Hepatocyte (in vitro differentiated cells): ENCODE data around the gene XPO6. TPM values are rescaled to one million over a fixed set of nuclear protein-coding genes. Genes with fewer than 3 reads are reported as not detected.

Experiments
- DNase-seq: peaks from one replicate; pipeline ENCODE4 v3.0.0-alpha.2; 2016; ENCODE audit warnings: low spot score
- H2AFZ ChIP-seq: fragments of 200-600 bp; sonication (generic); 2 replicates; pipeline ENCODE4 v1.6.0; 2016; ENCODE audit warnings: antibody characterized with exemption, mild to moderate bottlenecking
- H3K27ac ChIP-seq: fragments of 200-600 bp; sonication (generic); 2 replicates; pipeline ENCODE4 v1.5.1; 2016; ENCODE audit warnings: mild to moderate bottlenecking
- H3K27me3 ChIP-seq: fragments of 200-600 bp; sonication (generic); 2 replicates; pipeline ENCODE4 v1.6.1; 2016
- H3K36me3 ChIP-seq: fragments of 200-600 bp; sonication (generic); replicated peaks from 2 replicates; pipeline ENCODE4 v1.5.1; 2016; ENCODE audit warnings: low read depth; ENCODE audit not compliant: insufficient read depth
- H3K4me1 ChIP-seq: fragments of 200-600 bp; sonication (generic); 2 replicates; pipeline ENCODE4 v1.5.1; 2016; ENCODE audit warnings: mild to moderate bottlenecking, moderate library complexity; ENCODE audit not compliant: insufficient read depth
- H3K4me2 ChIP-seq: fragments of 200-600 bp; sonication (generic); 2 replicates; pipeline ENCODE4 v1.6.0; 2016
- H3K4me3 ChIP-seq: fragments of 200-600 bp; sonication (generic); 2 replicates; pipeline ENCODE4 v1.5.1; 2016; ENCODE audit warnings: mild to moderate bottlenecking
- H3K79me2 ChIP-seq: fragments of 200-600 bp; sonication (generic); 2 replicates; pipeline ENCODE4 v1.6.0; 2017; ENCODE audit warnings: mild to moderate bottlenecking
- H3K9me2 ChIP-seq: fragments of 200-600 bp; sonication (generic); replicated peaks from 2 replicates; pipeline ENCODE4 v1.6.0; 2017; ENCODE audit warnings: mild to moderate bottlenecking; ENCODE audit not compliant: insufficient read depth
- H3K9me3 ChIP-seq: fragments of 200-600 bp; sonication (generic); 2 replicates; pipeline ENCODE4 v1.5.1; 2016; ENCODE audit warnings: low read depth, mild to moderate bottlenecking
- H4K20me1 ChIP-seq: fragments of 200-600 bp; sonication (generic); 2 replicates; pipeline ENCODE4 v1.6.0; 2016; ENCODE audit warnings: mild to moderate bottlenecking; ENCODE audit not compliant: insufficient read depth, poor library complexity, severe bottlenecking
- EZH2 ChIP-seq: fragments of 200-600 bp; sonication (generic); IDR thresholded peaks from 2 replicates; pipeline ENCODE4 v1.6.1; 2016; ENCODE audit warnings: antibody characterized with exemption, mild to moderate bottlenecking, borderline replicate concordance
- EZH2phosphoT487 ChIP-seq: fragments of 200-600 bp; sonication (generic); IDR thresholded peaks from one replicate; pipeline ENCODE4 v1.6.1; 2018; ENCODE audit warnings: antibody characterized with exemption, mild to moderate bottlenecking, low read depth, moderate library complexity; ENCODE audit not compliant: unreplicated experiment, severe bottlenecking
- WGBS: methylation state at CpG from one replicate; pipeline ENCODE4 v1.1.6; 2016; ENCODE audit warnings: low lambda C conversion rate; ENCODE audit errors: missing lambda C conversion rate; 5-methylcytosine and 5-hydroxymethylcytosine counted together
- polyA plus RNA-seq: library from polyadenylated mRNA; unstranded; fragments of >200 nt; fragmentation: Nextera tagmentation; extraction: Ambion mirVana; gene quantifications from 2 replicates; pipeline ENCODE4 v1.2.1, GENCODE V29; 2016
- total RNA-seq: library from RNA; depleted of rRNA; stranded (reverse); fragments of >200 nt; gene quantifications from 2 replicates; pipeline ENCODE4 v1.2.3, GENCODE V29; 2014
- TF ChIP-seq, protein P1 (sequence below): fragments of 200-600 bp; sonication (generic); IDR thresholded peaks from 2 replicates; pipeline ENCODE4 v1.5.1; 2016; ENCODE audit warnings: antibody characterized with exemption, mild to moderate bottlenecking; ENCODE audit not compliant: poor library complexity

XPO6 gene
- total and polyA plus RNA-seq, 2 experiments from 2014 or later = 39.8 to 111 TPM

GRCh38 chr16:28164140-28164539 lies 47.6 kb downstream of the XPO6 start:
- WGBS = 51% methylated on average over 2 of the region's 2 CpGs
- Histone ChIP-seq H3K9me2 (no peaks in the 10 kb centered on the region), H3K27ac (peak overlapping the region; percentile 59), H3K36me3 (no peaks in the 10 kb centered on the region), H3K4me1 (no peaks in the 10 kb centered on the region), H4K20me1 (no peaks in the 10 kb centered on the region), H2AFZ (no peak overlapping the region), H3K4me3 (no peak overlapping the region), H3K79me2 (peaks cover 10% of the 10 kb centered on the region), H3K4me2 (no peak overlapping the region), H3K27me3 (no peaks in the 10 kb centered on the region), H3K9me3 (no peaks in the 10 kb centered on the region)
- no peak for DNase-seq
- TF ChIP-seq, protein P1, sequence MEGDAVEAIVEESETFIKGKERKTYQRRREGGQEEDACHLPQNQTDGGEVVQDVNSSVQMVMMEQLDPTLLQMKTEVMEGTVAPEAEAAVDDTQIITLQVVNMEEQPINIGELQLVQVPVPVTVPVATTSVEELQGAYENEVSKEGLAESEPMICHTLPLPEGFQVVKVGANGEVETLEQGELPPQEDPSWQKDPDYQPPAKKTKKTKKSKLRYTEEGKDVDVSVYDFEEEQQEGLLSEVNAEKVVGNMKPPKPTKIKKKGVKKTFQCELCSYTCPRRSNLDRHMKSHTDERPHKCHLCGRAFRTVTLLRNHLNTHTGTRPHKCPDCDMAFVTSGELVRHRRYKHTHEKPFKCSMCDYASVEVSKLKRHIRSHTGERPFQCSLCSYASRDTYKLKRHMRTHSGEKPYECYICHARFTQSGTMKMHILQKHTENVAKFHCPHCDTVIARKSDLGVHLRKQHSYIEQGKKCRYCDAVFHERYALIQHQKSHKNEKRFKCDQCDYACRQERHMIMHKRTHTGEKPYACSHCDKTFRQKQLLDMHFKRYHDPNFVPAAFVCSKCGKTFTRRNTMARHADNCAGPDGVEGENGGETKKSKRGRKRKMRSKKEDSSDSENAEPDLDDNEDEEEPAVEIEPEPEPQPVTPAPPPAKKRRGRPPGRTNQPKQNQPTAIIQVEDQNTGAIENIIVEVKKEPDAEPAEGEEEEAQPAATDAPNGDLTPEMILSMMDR = no peak
- TF ChIP-seq EZH2 (no peak), EZH2phosphoT487 (no peak)

GRCh38 chr16:28163699-28164098 lies 48.1 kb downstream of the XPO6 start:
- Histone ChIP-seq H4K20me1 (no peaks in the 10 kb centered on the region), H3K4me2 (no peak overlapping the region), H3K36me3 (no peaks in the 10 kb centered on the region), H3K9me2 (no peaks in the 10 kb centered on the region), H2AFZ (no peak overlapping the region), H3K79me2 (peaks cover 10% of the 10 kb centered on the region), H3K4me1 (no peaks in the 10 kb centered on the region), H3K9me3 (no peaks in the 10 kb centered on the region), H3K27ac (peak overlapping the region; percentile 59), H3K4me3 (no peak overlapping the region), H3K27me3 (no peaks in the 10 kb centered on the region)
- DNase-seq = no peak
- TF ChIP-seq, protein P1 = no peak
- no peak for TF ChIP-seq EZH2phosphoT487
- no peak for TF ChIP-seq EZH2
- WGBS = 84% methylated on average over 4 of the region's 4 CpGs

DNA sequence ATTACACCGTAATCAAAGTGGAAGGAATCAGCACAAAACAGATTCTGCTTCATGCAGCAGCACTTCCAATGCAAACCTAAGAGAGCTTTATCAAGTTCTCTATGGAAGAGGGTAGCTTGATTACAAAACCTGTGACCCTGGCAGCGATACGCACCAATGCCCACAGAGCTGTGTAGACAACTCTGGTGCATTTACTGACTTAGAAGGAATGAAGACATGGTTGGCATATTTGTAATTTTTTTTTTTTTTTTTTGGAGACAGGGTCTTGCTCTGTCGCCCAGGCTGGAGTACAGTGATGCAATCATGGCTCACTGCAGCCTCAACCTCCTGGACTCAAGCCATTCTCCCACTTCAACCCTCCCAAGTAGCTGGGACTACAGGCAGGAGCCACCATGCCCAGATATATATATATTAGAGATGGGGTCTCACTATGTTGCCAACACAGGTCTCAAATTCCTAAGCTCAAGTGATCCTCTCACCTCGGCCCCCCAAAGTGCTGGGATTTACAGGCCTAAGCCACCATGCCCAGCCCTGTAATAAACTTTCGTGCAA lies 49.4 kb downstream of the XPO6 start:
- Histone ChIP-seq H3K79me2 (peaks cover 10% of the 10 kb centered on the region), H4K20me1 (no peaks in the 10 kb centered on the region), H3K36me3 (no peaks in the 10 kb centered on the region), H3K9me2 (no peaks in the 10 kb centered on the region), H3K9me3 (no peaks in the 10 kb centered on the region), H2AFZ (no peak overlapping the region), H3K27me3 (no peaks in the 10 kb centered on the region), H3K4me2 (no peak overlapping the region), H3K4me1 (no peaks in the 10 kb centered on the region), H3K4me3 (no peak overlapping the region), H3K27ac (no peak overlapping the region)
- WGBS = 93% methylated on average over 6 of the region's 6 CpGs
- DNase-seq = no peak
- TF ChIP-seq, protein P1 = no peak
- no peak for TF ChIP-seq EZH2
- no peak for TF ChIP-seq EZH2phosphoT487

DNA sequence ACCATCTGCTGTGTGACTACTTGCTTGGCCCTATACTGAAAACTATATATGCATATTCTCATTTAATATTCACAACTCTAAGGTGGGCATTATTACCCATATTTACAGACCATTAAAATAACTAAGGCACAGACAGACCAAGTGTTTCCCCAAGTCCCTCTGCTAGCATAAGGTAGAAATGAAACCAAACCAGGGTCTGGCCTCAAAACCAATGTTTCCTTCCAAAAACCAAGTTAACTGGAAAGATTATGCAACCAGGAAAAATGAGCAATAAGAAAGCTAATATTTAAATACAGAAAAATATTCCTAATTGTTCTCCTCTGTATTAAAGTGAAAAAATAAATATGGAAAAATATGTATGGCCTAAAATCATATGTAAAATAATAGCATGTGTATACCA lies 50.1 kb downstream of the XPO6 start:
- Histone ChIP-seq H4K20me1 (no peaks in the 10 kb centered on the region), H2AFZ (no peak overlapping the region), H3K27ac (no peak overlapping the region), H3K27me3 (no peaks in the 10 kb centered on the region), H3K79me2 (peaks cover 12% of the 10 kb centered on the region), H3K36me3 (no peaks in the 10 kb centered on the region), H3K9me3 (no peaks in the 10 kb centered on the region), H3K4me1 (no peaks in the 10 kb centered on the region), H3K4me3 (no peak overlapping the region), H3K4me2 (no peak overlapping the region), H3K9me2 (no peaks in the 10 kb centered on the region)
- DNase-seq = no peak
- TF ChIP-seq, protein P1 = no peak
- no peak for TF ChIP-seq EZH2
- no peak for TF ChIP-seq EZH2phosphoT487
